ENCODE results near the gene MAP7D1. TPM values are rescaled to one million over a fixed set of nuclear protein-coding genes. Genes with fewer than 3 reads are reported as not detected.

MAP7D1 gene
- total and polyA plus RNA-seq, 2 of the 13 experiments (the other 11 are each of a cell fraction or from before 2014, with no cell fraction given), result 5.6 to 7.2 TPM

- TF ChIP-seq NFAT5 (CRISPR knock-in tag; IDR thresholded peaks at IDR 0.05), result no peak
Measured at GRCh38 chr1:36166938-36167905, 11.3 kb downstream of the MAP7D1 start (continued).

- no peak overlapping the region for H3K27ac ChIP-seq (ENCODE audit: extremely low read length, insufficient read depth, low read length)
- H3K9me3 ChIP-seq (ENCODE audit: low read length), result no peaks in the 10 kb centered on the region
- H3K79me2 ChIP-seq (ENCODE audit: insufficient read depth, low read length), result no peaks in the 10 kb centered on the region
- BruUV-seq (replicated peaks), result no TSS peak
- TF ChIP-seq CEBPG (CRISPR knock-in tag; IDR thresholded peaks at IDR 0.05) (peak; percentile 46), CEBPB (IDR thresholded peaks at IDR 0.05; ENCODE audit: borderline replicate concordance, low read depth, low read length) (peak; percentile 93), MLXIP (CRISPR knock-in tag; IDR thresholded peaks at IDR 0.05; ENCODE audit: borderline replicate concordance) (no peak)
- FAIRE-seq, result no peak
- WGBS (ENCODE audit: low lambda C conversion rate), result 98% methylated on average over 3 of the region's 3 CpGs
- DNase-seq (ENCODE audit: low spot score), result no peak
- no peaks in the 10 kb centered on the region for H4K20me1 ChIP-seq (ENCODE audit: insufficient read depth, low read length)
- peaks cover 1 to 24% of the 10 kb centered on the region in 2 experiments; a peak in 3 of 5 replicates for H3K36me3 ChIP-seq (replicated peaks in 1 of 2; ENCODE audit: control insufficient read depth in 1 of 2, insufficient read depth in 2 of 2, low read length in 2 of 2)
- no peak overlapping the region for H3K9ac ChIP-seq (ENCODE audit: insufficient read depth, low read depth, low read length)
- no peak overlapping the region for H2AFZ ChIP-seq (ENCODE audit: low read length)
- H3K4me1 ChIP-seq (ENCODE audit: insufficient read depth, low read length), result no peaks in the 10 kb centered on the region
- ChIA-PET POLR2A (no interaction called here), CTCF (ENCODE audit: low intra/inter-chr PET ratio, low total read pairs) (no interaction called here)
- no peak for ATAC-seq
- no peak overlapping the region for H3K4me3 ChIP-seq (replicated peaks in 1 of 3; ENCODE audit: insufficient read depth in 1 of 3, low read depth in 2 of 3, low read length in 3 of 3)
- in situ Hi-C loops (cut with HindIII; ENCODE audit: extremely low pct_ligation_motif_present, low pct_unique_long_range_greater_than_20kb), result no loop called here
- intact Hi-C loops (cut with micrococcal nuclease; ENCODE audit: unreplicated experiment), result no loop called here
- H3K27me3 ChIP-seq (ENCODE audit: control insufficient read depth in 1 of 2, insufficient read depth in 2 of 2, low read length in 2 of 2), result no peaks in the 10 kb centered on the region
- no peak overlapping the region for H3K4me2 ChIP-seq (ENCODE audit: low read depth, low read length)
Measured at GRCh38 chr1:36168514-36168913, 12.6 kb downstream of the MAP7D1 start.
